RPMI8226 (cell line): ENCODE data around the gene UBE2V1.
A peak's percentile ranks its signal among the peaks of the same experiment; 100 is the strongest.
"Not testable (repeated sequence)": the region's sequence is repeated elsewhere in the genome, so short reads cannot be mapped to it uniquely, and the experiment has no call there.

Experiments
- DNase-seq: peaks from one replicate; pipeline ENCODE4 v3.0.0-alpha.2; 2015

The UBE2V1 gene

GRCh38 chr20:50093240-50093639 is 19.7 kb downstream of the UBE2V1 start:
- DNase-seq: no peak

- DNase-seq: no peak
Measured at GRCh38 chr20:50092436-50092835, 20.5 kb downstream of the UBE2V1 start.

GRCh38 chr20:50089787-50090177 is 23.2 kb downstream of the UBE2V1 start:
- DNase-seq: no peak

GRCh38 chr20:50089140-50089786 is 23.7 kb downstream of the UBE2V1 start:
- no peak for DNase-seq

GRCh38 chr20:50088022-50088421 is 24.9 kb downstream of the UBE2V1 start:
- DNase-seq: no peak

GRCh38 chr20:50085481-50086365 is 27.2 kb downstream of the UBE2V1 start:
- DNase-seq: peak; percentile 54

GRCh38 chr20:50085146-50085480 is 27.8 kb downstream of the UBE2V1 start:
- no peak for DNase-seq

GRCh38 chr20:50083034-50083433 is 29.9 kb downstream of the UBE2V1 start:
- no peak for DNase-seq

- not testable (repeated sequence) for DNase-seq
Measured at GRCh38 chr20:50082056-50082455, 30.9 kb downstream of the UBE2V1 start.

- no peak for DNase-seq
Measured at GRCh38 chr20:50077818-50078601, 34.9 kb downstream of the UBE2V1 start.

- no peak for DNase-seq
Measured at GRCh38 chr20:50073500-50073899, 39.5 kb downstream of the UBE2V1 start.

- DNase-seq: peak; percentile 88
Measured at GRCh38 chr20:50071039-50071888, 41.7 kb downstream of the UBE2V1 start.

GRCh38 chr20:50070361-50070760 is 42.6 kb downstream of the UBE2V1 start:
- no peak for DNase-seq

- DNase-seq: no peak
Measured at GRCh38 chr20:50068041-50068651, 44.8 kb downstream of the UBE2V1 start.

GRCh38 chr20:50067461-50067860 is 45.5 kb downstream of the UBE2V1 start:
- DNase-seq: no peak

- DNase-seq: no peak
Measured at GRCh38 chr20:50067018-50067417, 45.9 kb downstream of the UBE2V1 start.

GRCh38 chr20:50066161-50066834 is 46.7 kb downstream of the UBE2V1 start:
- no peak for DNase-seq

GRCh38 chr20:50065325-50065615 is 47.7 kb downstream of the UBE2V1 start:
- DNase-seq: no peak

- not testable (repeated sequence) for DNase-seq
Measured at GRCh38 chr20:50063763-50064162, 49.2 kb downstream of the UBE2V1 start.

- no peak for DNase-seq
Measured at GRCh38 chr20:50062006-50062838, 50.7 kb downstream of the UBE2V1 start.
